Tibial nerve (tissue), 4 donors: ENCODE data around the gene TNFRSF25. TPM values are rescaled to one million over a fixed set of nuclear protein-coding genes. Genes with fewer than 3 reads are reported as not detected.

Source experiments
- DNase-seq, 2 donors: peaks; one replicate each; pipeline ENCODE4 v3.0.0-alpha.2; 2019; ENCODE audit warnings: low spot score in 2 of 2
- H3K27ac ChIP-seq, 4 donors: fragments of 200-600 bp; sonication (generic) in 3 of 4; one replicate each; pipeline ENCODE4 v1.5.1; 2017 to 2019; ENCODE audit warnings: mild to moderate bottlenecking in 1 of 4
- H3K27me3 ChIP-seq, 2 donors: fragments of 200-600 bp; sonication (generic) in 1 of 2; one replicate each; pipeline versions ENCODE4 v1.5.1 to v1.6.0; 2017 to 2019
- H3K36me3 ChIP-seq, 3 donors: fragments of 200-600 bp; sonication (generic); one replicate each; pipeline ENCODE4 v1.5.1; 2018 to 2019
- H3K4me1 ChIP-seq, 4 donors: fragments of 200-600 bp; sonication (generic) in 3 of 4; one replicate each; pipeline ENCODE4 v1.5.1; 2017 to 2019
- H3K4me3 ChIP-seq, 4 donors: fragments of 200-600 bp; sonication (generic) in 3 of 4; one replicate each; pipeline ENCODE4 v1.5.1; 2017 to 2019; ENCODE audit warnings: mild to moderate bottlenecking in 1 of 4, moderate library complexity in 1 of 4
- H3K9me3 ChIP-seq, 4 donors: fragments of 200-600 bp; sonication (generic) in 3 of 4; one replicate each; pipeline ENCODE4 v1.5.1; 2017 to 2019
- EP300 ChIP-seq, 2 donors: sonication (generic); formaldehyde crosslinking; IDR thresholded peaks; one replicate each; pipeline ENCODE4 v1.6.1; 2017; ENCODE audit warnings: antibody characterized with exemption in 2 of 2, mild to moderate bottlenecking in 1 of 2
- POLR2A ChIP-seq, 2 donors: fragments of 450-650 bp; IDR thresholded peaks; one replicate each; pipeline ENCODE4 v1.6.1; 2017; ENCODE audit warnings: antibody characterized with exemption in 2 of 2, mild to moderate bottlenecking in 2 of 2, moderate library complexity in 2 of 2
- WGBS, 2 donors: methylation state at CpG; one replicate each; pipeline ENCODE4 v1.1.5; 2018; 5-methylcytosine and 5-hydroxymethylcytosine counted together
- total RNA-seq, 4 donors: library from RNA; depleted of rRNA; stranded (reverse); fragments of >200 nt; gene quantifications; one replicate each; pipeline ENCODE4 v1.1.0, GENCODE V29; 2016
- TF ChIP-seq, protein P1 (sequence below), 5 experiments: fragments of 200-600 bp in 3 of 5; fragments of 450-650 bp in 2 of 5; sonication (generic) in 3 of 5; IDR thresholded peaks; one replicate each; pipeline ENCODE4 v1.5.1; 2016 to 2019; ENCODE audit warnings: antibody characterized with exemption in 5 of 5, mild to moderate bottlenecking in 3 of 5, moderate library complexity in 2 of 5

Gene TNFRSF25
- total RNA-seq, 4 donors from 2014 or later = 32.3 to 79.8 (median 53.4) TPM

DNA sequence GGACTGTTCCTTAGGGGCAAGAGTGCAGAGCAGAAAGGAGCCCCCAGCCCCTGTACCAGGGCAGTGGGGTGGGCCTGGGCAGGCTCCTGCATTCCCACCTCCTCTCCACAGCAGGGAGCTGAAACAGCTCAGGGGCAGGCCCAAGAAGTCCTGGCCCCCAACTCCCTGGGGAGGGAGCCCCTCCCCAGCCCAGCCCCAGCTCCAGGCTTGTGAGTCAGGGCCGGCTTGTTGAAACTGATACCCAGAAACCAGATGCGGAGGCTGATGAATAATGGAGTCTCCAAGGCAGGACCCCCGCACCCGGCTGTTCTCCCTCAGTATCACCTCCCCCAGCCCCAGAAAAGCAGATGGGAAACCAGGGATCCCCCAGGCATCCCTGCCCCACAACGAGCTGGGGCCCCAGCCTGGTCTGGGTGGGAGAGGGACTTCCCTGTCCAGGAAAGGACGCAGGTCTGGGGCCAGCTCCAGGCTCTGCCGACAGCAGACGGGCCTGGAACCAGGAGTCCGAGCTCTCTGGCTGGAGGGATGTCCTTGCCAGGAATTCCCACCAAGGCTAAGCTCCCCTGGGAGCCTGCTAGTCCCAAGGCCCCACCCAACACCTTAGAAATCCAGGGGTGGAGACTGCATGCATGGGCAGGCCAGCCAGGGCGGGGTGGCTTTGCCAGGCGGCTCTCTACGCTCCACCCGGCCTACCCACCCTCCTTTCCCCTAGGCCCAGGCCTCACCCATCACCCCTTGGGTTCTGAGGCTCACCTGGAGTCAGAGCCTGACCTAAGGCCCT, 22.8 kb upstream of the TNFRSF25 start:
- H3K9me3 ChIP-seq = no peaks in the 10 kb centered on the region
- WGBS, 2 donors = 62% methylated on average over 11 of the region's 13 CpGs; no CpG with 5 or more reads in 1 of the 2 donors
- peaks cover 0 to 35% of the 10 kb centered on the region in 2 donors for H3K27me3 ChIP-seq
- no peaks in the 10 kb centered on the region for H3K36me3 ChIP-seq
- no peak for TF ChIP-seq EP300 (IDR thresholded peaks at IDR 0.05)
- TF ChIP-seq POLR2A (IDR thresholded peaks at IDR 0.05) = no peak
- TF ChIP-seq, protein P1, sequence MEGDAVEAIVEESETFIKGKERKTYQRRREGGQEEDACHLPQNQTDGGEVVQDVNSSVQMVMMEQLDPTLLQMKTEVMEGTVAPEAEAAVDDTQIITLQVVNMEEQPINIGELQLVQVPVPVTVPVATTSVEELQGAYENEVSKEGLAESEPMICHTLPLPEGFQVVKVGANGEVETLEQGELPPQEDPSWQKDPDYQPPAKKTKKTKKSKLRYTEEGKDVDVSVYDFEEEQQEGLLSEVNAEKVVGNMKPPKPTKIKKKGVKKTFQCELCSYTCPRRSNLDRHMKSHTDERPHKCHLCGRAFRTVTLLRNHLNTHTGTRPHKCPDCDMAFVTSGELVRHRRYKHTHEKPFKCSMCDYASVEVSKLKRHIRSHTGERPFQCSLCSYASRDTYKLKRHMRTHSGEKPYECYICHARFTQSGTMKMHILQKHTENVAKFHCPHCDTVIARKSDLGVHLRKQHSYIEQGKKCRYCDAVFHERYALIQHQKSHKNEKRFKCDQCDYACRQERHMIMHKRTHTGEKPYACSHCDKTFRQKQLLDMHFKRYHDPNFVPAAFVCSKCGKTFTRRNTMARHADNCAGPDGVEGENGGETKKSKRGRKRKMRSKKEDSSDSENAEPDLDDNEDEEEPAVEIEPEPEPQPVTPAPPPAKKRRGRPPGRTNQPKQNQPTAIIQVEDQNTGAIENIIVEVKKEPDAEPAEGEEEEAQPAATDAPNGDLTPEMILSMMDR (IDR thresholded peaks at IDR 0.05) = no peak
- DNase-seq = no peak
- no peak overlapping the region for H3K27ac ChIP-seq
- H3K4me3 ChIP-seq = no peak overlapping the region
- peaks cover 0 to 64% (median 19%) of the 10 kb centered on the region in 4 donors for H3K4me1 ChIP-seq

DNA sequence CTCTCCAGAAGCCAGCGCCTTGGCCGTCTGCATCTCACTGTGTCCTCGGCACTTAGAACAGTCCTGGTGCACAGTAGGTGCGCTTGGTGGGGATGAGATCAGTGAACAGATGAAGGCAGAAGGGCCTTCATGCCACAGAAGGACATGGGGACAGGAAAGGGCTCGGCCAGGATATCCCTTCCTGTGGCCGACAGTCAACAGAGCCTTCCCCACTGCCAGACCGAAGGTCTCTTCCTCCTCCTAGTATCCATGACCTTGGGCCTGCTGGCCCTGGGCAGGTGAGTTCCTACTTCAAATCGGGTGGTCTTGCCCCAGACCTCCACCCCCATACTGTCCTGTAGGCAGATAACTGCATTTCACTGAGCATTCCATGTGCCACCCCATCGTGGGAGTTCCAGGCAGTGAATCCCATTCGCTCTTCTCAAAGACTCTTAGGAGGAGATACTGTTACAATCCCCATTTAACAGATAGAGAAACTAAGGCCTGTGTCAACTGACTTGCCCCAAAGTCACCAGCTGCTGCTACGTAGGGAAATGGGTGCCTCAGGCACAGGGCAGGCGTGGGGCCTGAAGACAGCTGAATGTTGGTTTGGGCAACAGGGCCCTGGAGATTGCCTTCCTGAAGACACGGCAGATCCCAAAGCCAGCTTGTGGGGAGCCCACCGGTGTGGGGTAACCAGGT, 22.0 kb upstream of the TNFRSF25 start:
- DNase-seq = no peak
- H3K9me3 ChIP-seq = no peaks in the 10 kb centered on the region
- no peak overlapping the region for H3K4me3 ChIP-seq
- peaks cover 0 to 64% (median 19%) of the 10 kb centered on the region in 4 donors for H3K4me1 ChIP-seq
- no peak for TF ChIP-seq EP300 (IDR thresholded peaks at IDR 0.05)
- no peak for TF ChIP-seq POLR2A (IDR thresholded peaks at IDR 0.05)
- TF ChIP-seq, protein P1 (IDR thresholded peaks at IDR 0.05) = no peak
- H3K27me3 ChIP-seq = peaks cover 0 to 36% of the 10 kb centered on the region in 2 donors
- H3K27ac ChIP-seq = no peak overlapping the region
- 89% methylated on average over 13 to 14 of the region's 14 CpGs for WGBS, 2 donors
- no peaks in the 10 kb centered on the region for H3K36me3 ChIP-seq

DNA sequence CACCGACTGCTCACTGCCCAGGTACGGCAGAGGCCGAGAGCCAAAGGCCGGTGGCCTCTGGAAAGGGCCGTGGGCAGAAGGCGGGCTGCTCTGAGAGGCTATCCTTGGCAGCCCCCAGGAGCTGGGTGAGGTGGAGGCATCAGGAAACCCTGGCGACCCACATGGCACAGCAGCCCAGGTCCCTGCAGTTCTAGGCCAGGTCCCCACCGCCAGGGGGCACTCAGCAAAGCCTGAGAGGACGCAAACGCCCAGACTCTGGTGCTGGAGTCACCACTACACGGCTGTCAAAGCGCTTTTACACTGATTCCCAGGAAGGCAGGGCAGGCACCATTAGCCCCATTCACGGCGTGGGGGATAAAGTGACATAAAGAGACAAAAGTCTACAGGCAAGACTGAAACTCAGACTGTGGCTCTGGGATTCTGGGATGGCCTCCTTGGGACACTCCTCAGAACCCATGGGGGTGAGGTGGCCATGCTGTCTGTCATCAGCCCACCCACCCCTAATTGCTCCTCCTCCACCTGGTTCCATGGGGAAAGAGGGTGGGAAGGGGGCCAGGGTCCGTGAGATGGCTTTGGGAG, 20.5 kb upstream of the TNFRSF25 start:
- WGBS, 2 donors = 6% methylated on average over 12 to 15 of the region's 15 CpGs
- H3K4me1 ChIP-seq = peaks cover 0 to 60% (median 19%) of the 10 kb centered on the region in 4 donors
- peaks cover 0 to 36% of the 10 kb centered on the region in 2 donors for H3K27me3 ChIP-seq
- peak overlapping the region in 1 of 4 donors; percentile 41 for H3K27ac ChIP-seq
- peak; percentile 72 to 83 for DNase-seq
- no peak for TF ChIP-seq POLR2A (IDR thresholded peaks at IDR 0.05)
- TF ChIP-seq, protein P1 (IDR thresholded peaks at IDR 0.05) = peak; percentile 79 to 89 (median 86)
- H3K36me3 ChIP-seq = no peaks in the 10 kb centered on the region
- H3K9me3 ChIP-seq = no peaks in the 10 kb centered on the region
- no peak overlapping the region for H3K4me3 ChIP-seq

DNA sequence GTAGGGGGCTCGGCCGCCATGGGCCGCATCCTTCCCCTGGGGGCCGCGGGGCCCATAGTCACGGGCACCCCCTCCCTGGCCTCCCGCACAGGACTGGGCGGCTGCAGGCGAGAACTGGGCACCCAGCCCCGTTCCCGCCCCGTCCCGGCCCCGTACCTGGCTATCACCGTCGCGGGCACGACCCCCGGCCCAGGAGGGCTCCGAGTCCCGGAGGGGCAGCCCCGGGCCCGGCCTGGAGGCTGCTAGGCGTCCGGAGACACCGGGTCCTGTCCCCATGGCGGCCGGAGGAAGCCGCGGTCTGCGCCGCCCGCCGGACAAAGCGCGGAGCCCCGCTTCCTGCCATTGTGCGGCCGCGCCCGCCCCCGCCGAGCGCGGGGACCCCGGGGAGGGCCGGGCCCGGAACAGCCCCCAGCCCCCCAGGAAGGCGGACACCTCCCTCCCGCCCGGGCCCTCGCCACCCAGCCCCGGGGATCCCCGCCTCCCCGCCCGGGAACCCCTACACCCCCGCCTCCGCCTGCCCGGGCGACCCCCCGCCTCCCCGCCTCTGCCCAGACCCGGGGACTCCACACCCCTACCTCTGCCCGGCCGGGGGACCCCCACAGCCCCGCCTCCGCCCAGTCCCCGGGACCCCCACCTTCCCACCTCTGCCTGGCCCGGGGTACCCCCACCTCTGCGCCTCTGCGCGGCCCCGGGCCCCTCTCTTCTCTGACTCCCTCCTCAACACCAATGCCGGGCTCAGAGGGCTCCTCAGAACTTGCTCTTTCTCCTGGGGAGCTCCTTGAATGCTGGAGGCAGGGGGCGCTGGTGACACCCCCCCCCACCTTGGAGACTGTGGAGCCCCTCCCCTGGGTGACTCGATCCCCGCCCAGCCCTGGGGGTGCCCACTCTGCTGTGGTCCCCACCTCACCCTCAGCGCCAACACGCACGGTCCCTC, 19.5 kb upstream of the TNFRSF25 start:
- H3K4me3 ChIP-seq = peak overlapping the region in 3 of 4 donors; percentile 24 to 49 (median 27)
- no peaks in the 10 kb centered on the region for H3K36me3 ChIP-seq
- TF ChIP-seq EP300 (IDR thresholded peaks at IDR 0.05) (no peak), POLR2A (IDR thresholded peaks at IDR 0.05) (no peak)
- TF ChIP-seq, protein P1 (IDR thresholded peaks at IDR 0.05) = no peak
- peaks cover 0 to 49% (median 14%) of the 10 kb centered on the region in 4 donors for H3K4me1 ChIP-seq
- peak overlapping the region in 2 of 4 donors; percentile 40 to 66 for H3K27ac ChIP-seq
- H3K27me3 ChIP-seq = peaks cover 0 to 31% of the 10 kb centered on the region in 2 donors
- DNase-seq = no peak
- WGBS, 2 donors = 9 to 22% methylated on average over 10 to 20 of the region's 80 CpGs
- H3K9me3 ChIP-seq = no peaks in the 10 kb centered on the region
